ENCODE results near the gene CDHR3.
"Not testable (repeated sequence)": the region's sequence is repeated elsewhere in the genome, so short reads cannot be mapped to it uniquely, and the experiment has no call there.

The CDHR3 gene

GRCh38 chr7:106003525-106004064, 40.5 kb downstream of the CDHR3 start:
- no peak for DNase-seq

- no peak for DNase-seq
These were observed 43.8 kb downstream of the CDHR3 start for GRCh38 chr7:106006906-106007305.

DNA sequence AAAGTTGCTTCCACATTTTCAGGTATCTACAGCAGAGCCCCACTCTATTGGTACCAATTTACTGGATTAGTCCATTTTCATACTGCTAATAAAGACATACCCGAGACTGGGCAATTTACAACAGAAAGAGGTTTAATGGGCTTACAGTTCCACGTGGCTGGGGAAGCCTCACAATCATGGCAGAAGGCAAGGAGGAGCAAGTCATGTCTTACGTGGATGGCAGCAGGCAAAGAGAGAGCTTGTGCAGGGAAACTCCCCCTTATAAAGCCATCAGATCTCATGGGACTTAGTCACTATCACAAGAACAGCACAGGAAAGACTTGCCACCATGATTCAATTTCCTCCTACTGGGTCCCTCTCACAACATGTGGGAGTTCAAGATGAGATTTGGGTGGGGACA, 44.7 kb downstream of the CDHR3 start:
- DNase-seq = not testable (repeated sequence)

GRCh38 chr7:106009503-106010226, 46.6 kb downstream of the CDHR3 start:
- DNase-seq = no peak

GRCh38 chr7:106010331-106010730, 47.3 kb downstream of the CDHR3 start:
- peak; percentile 16 for DNase-seq

GRCh38 chr7:106010866-106011265, 47.8 kb downstream of the CDHR3 start:
- DNase-seq = no peak

- DNase-seq = no peak
These were observed 49.1 kb downstream of the CDHR3 start for GRCh38 chr7:106012184-106012583.

- DNase-seq = peak; percentile 24
These were observed 49.9 kb downstream of the CDHR3 start for GRCh38 chr7:106012935-106013439.

DNA sequence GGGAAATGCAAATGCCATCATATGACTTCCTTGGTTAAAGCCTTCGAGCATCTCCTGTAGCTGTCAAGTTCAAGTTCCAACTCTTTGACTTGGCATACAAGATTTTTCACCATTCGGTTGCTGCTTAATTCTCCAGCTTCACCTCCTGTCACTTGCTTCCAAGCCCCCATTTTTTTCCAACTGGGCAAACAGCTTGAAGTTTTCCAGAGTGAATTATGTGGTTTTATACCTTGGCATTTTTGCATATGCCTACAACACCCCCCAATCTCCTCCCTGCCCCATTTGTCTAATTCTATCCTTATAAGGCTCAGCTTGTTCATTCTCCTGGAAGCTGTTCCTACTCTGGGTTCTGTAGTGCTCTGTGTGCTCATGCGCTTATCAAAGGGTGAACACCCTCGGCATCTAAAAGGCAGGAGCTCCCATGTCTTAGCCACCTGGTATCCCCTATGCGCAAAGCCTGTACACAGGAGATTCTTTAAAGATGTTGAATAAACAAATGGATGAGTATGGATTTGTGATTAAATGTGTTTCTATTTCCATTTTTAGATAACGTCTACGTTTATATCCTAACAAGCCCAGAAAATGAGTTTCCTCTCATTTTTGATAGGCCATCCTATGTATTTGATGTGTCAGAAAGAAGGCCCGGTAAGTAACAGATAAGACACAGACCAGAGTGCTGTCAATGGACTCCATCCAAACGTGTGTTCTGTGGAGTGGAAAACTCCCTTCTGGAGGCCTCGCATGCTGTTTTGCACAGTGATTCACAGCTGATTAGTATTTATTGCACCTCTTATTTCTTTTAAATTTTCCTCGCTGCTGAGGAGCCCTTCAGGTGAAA, 52.5 kb downstream of the CDHR3 start:
- DNase-seq = peak; percentile 92

DNA sequence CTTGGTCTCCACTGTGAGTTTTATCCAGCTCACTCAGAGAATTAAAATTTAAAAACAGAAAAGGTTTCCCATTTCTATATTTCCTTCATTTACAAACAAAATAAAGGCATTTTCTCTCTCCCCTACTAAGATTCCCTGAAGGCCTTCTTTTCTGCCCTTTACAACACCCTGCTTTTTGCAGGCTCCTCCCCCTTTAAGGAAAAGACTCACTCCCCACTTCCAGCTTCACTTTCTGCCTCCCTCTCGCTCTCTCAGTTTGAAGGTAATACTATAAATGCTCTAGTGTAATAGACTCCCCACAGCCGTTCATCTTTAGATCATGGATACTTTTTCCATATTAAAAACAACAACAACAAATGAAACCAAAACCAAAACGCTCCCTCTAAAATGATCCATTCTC, 53.3 kb downstream of the CDHR3 start:
- DNase-seq = peak; percentile 56

DNA sequence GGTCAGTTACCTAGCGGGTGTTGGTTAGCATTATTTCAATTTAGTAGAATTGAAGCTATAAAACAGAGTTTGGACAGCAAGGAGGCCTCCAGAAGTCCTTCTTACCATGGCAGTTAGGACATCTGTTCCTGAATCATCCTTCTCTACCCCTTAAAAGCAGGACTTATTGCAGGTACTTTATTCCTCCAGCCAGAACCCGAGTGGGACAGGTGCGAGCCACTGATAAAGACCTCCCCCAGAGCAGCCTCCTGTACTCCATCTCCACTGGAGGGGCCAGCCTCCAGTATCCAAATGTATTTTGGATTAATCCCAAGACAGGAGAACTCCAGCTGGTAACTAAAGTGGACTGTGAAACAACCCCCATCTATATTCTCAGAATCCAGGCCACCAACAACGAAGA, 54.6 kb downstream of the CDHR3 start:
- no peak for DNase-seq

DNA sequence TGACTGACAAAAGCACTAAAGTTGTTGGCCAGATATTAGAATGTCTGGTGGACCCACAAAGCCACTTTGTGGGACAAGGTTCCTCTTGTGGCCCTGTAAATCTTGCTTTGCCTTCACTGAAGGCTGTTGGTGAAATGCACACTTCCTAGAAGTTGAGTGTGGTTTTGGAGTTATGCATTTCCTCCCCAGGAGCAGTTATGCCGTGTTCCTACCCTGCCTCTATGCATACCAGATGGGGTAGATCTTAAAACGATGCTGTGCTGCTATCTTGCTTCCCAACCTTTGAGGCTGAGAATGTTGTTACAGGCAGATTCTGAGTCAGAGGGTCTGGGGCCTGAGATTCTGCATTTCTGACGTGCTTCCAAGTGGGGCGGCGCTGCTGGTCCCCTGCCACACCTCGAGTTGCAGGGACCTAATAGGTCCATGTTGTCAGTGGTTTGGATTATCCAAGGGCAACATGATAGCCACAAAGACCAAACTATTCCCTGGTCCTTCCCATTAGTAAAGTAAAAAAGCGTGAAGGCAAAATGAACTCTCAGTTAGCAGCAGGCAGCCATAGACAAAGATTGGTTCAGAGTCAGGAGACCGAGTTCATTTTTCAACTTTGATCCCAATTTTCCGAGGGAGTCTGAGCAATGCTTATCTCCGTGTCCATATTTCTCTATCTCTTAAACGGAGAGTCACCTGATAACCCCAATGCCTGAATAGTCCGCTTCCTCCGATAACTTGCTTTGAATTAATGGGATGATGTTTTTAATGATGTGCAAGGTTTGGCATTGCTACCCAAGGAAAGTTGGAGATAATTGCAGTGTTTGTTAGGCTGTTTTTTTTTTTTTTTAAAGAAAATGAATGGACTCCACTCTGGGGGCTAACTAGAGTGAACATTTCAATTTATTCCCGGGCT, 55.8 kb downstream of the CDHR3 start:
- no peak for DNase-seq

DNA sequence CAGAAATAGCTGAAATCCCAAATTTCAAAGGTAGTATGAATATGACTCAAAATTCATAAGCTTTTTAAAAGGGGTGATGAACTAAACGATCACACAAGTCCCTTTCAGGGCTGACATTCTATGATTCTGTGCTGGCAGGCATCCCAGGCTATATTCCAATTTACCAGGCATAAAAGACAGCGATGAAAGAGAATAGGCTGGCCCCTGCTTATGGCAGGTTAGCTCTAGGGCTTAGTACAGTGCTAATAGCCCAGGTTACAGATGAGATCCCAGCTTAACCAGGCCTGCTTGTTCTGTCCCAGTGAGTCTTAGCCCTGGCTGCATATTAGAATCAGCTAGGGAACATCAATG, 56.4 kb downstream of the CDHR3 start:
- peak; percentile 51 for DNase-seq

DNA sequence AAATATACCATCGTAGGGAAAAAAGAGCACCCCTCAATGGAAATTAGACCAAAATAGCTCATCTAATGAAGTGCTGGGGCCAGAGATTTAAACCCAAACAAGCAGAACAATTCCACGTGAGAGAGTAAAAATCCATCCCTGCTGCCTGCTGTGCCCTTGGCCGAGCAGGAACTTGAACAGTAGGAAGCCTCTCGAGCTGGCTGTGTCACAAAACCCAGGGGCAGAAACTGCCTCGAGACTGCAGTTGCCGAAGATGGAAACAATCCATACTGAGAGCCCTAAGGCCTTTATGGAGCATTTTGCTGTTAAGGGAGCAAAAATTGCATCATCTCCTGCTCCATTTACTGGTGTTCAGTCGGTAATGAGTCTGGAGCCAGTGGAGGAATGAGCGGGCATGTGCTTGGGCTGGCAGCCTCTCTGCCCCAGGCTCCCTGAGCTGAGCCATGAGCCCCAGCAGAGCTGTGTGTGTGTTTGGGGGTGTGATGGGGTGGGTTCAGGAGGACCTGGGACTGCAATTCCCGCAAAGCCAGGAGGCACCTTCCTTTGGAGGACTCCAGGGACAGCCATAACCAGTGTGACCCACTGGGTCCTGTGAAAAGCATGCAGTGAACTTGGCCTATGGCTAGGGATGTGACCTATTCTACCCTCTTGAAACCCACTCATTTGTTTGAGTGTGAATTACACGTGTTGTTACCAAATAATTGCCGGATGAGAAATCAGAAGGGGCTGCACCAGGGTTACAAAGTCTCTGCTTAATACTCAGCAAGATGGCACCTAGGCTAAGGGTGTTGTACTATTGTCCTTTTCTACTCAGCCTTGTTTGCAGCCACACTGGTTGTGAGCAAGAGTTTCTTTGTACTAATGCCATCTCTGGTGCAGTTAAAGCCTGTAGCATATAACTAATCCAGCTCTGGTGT, 58.3 kb downstream of the CDHR3 start:
- peak; percentile 51 for DNase-seq

DNA sequence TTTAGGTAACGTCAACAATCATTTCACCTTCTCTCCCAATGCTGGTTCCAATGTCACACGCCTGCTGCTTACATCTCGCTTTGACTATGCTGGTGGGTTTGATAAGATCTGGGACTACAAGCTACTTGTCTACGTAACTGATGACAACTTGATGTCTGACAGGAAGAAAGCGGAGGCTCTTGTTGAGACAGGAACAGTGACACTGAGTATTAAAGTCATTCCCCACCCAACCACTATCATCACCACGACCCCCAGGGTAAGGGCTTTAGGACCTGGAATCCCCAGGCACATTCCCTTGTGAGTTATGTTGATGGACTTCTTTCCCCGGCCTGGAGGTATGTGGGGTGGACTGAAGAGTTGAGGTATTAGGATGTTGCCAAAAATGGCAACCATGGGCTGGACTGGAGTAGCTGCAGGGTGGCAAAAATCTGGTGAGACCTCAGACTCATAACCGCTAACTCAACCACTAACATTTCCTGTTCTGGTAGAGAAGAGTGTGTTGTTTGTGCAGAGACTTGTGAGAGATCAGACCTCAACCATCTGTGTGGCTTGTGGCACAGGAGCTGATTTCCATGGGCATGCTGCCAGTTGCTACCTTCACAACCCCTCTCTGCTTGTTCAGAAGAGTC, 59.2 kb downstream of the CDHR3 start:
- peak; percentile 94 for DNase-seq

GRCh38 chr7:106023369-106024322, 60.6 kb downstream of the CDHR3 start:
- no peak for DNase-seq

- no peak for DNase-seq
These were observed 63.0 kb downstream of the CDHR3 start for GRCh38 chr7:106026101-106026500.

GRCh38 chr7:106029451-106029850, 66.4 kb downstream of the CDHR3 start:
- no peak for DNase-seq

GRCh38 chr7:106029941-106030340, 66.9 kb downstream of the CDHR3 start:
- no peak for DNase-seq
